Endodermal cell (in vitro differentiated cells): ENCODE measurements around the gene GABRR1. TPM values are rescaled to one million over a fixed set of nuclear protein-coding genes. Genes with fewer than 3 reads are reported as not detected.

Experiments
- DNase-seq: peaks from one replicate; pipeline ENCODE4 v3.0.0-alpha.2; 2017
- H3K27ac ChIP-seq: 2 replicates; pipeline ENCODE4 v1.5.1; 2013; ENCODE audit warnings: mild to moderate bottlenecking, low read depth, low read length, moderate library complexity
- H3K27me3 ChIP-seq: 2 replicates; pipeline ENCODE4 v1.6.1; 2013; ENCODE audit warnings: mild to moderate bottlenecking, low read length, moderate library complexity; ENCODE audit not compliant: insufficient read depth, control insufficient read depth, poor library complexity, severe bottlenecking
- H3K36me3 ChIP-seq: 2 replicates; pipeline ENCODE4 v1.7.0; 2013; ENCODE audit warnings: mild to moderate bottlenecking, low read length, moderate library complexity; ENCODE audit not compliant: control insufficient read depth, insufficient read depth
- H3K4me1 ChIP-seq: one replicate; pipeline ENCODE4 v1.7.0; 2013; ENCODE audit warnings: low read length; ENCODE audit not compliant: control insufficient read depth, insufficient read depth
- H3K4me3 ChIP-seq: 2 replicates; pipeline ENCODE4 v1.5.1; 2013; ENCODE audit warnings: mild to moderate bottlenecking, low read length, moderate library complexity
- H3K9ac ChIP-seq: 2 replicates; pipeline ENCODE4 v1.6.1; 2013; ENCODE audit warnings: mild to moderate bottlenecking, low read length, moderate library complexity; ENCODE audit not compliant: poor library complexity, severe bottlenecking; ENCODE audit errors: extremely low read depth
- H3K9me3 ChIP-seq: 2 replicates; pipeline ENCODE4 v1.6.1; 2013; ENCODE audit warnings: mild to moderate bottlenecking, low read length, moderate library complexity; ENCODE audit not compliant: control insufficient read depth
- H3K27ac Mint-ChIP-seq: 2 replicates; pipeline ENCODE4 v1.8.0; 2020; ENCODE audit warnings: mixed read lengths
- H3K27me3 Mint-ChIP-seq: 2 replicates; pipeline ENCODE4 v1.8.0; 2021; ENCODE audit warnings: mild to moderate bottlenecking, mixed read lengths; ENCODE audit not compliant: insufficient read depth
- H3K36me3 Mint-ChIP-seq: 2 replicates; pipeline ENCODE4 v1.8.0; 2020; ENCODE audit warnings: low read depth, mixed read lengths
- H3K4me1 Mint-ChIP-seq: 2 replicates; pipeline ENCODE4 v1.8.0; 2020; ENCODE audit warnings: mixed read lengths
- H3K4me3 Mint-ChIP-seq: 2 replicates; pipeline ENCODE4 v1.8.0; 2020; ENCODE audit warnings: mild to moderate bottlenecking, moderate library complexity, mixed read lengths
- H3K9me3 Mint-ChIP-seq: 2 replicates; pipeline ENCODE4 v1.8.0; 2020; ENCODE audit warnings: mild to moderate bottlenecking, mixed read lengths
- CTCF ChIP-seq: fragments of 200-600 bp; sonication (generic); conservative IDR thresholded peaks from 2 replicates; pipeline ENCODE4 v1.5.0; 2021; ENCODE audit warnings: antibody characterized with exemption, mild to moderate bottlenecking
- WGBS, 2 experiments: methylation state at CpG; one replicate each; pipeline versions ENCODE4 v1.1.5 to v1.1.7; 2013; ENCODE audit warnings: missing lambda C conversion rate in 2 of 2, mixed read lengths in 1 of 2; ENCODE audit not compliant: insufficient coverage in 1 of 2, insufficient read length in 1 of 2; 5-methylcytosine and 5-hydroxymethylcytosine counted together
- total RNA-seq, 2 donors: library from RNA; stranded (reverse); fragmentation: NEBNext Ultra II Directional in 1 of 2; extraction: Animal tissue kit (Norgen Biotek cat#: 25700) in 1 of 2; gene quantifications; 2 replicates in 1 of 2; 3 replicates in 1 of 2; pipeline ENCODE4 v1.2.1, GENCODE V29; 2021

GABRR1 gene
- total RNA-seq, 2 donors from 2014 or later = 0.46 TPM; not detected in 1

- WGBS, 2 experiments = 94 to 100% methylated on average over 1 of the region's 1 CpG
- H3K4me1 ChIP-seq = no peaks in the 10 kb centered on the region
- H3K27me3 ChIP-seq = no peaks in the 10 kb centered on the region
- H3K27ac Mint-ChIP-seq = no peak overlapping the region
- DNase-seq = no peak
- no peak overlapping the region for H3K9ac ChIP-seq
- no peaks in the 10 kb centered on the region for H3K36me3 Mint-ChIP-seq
- H3K4me3 Mint-ChIP-seq = no peak overlapping the region
- H3K9me3 Mint-ChIP-seq = no peaks in the 10 kb centered on the region
- no peak for TF ChIP-seq CTCF
- H3K9me3 ChIP-seq = no peaks in the 10 kb centered on the region
- no peaks in the 10 kb centered on the region for H3K4me1 Mint-ChIP-seq
- no peak overlapping the region for H3K27ac ChIP-seq
- H3K4me3 ChIP-seq = no peak overlapping the region
- peaks cover 9% of the 10 kb centered on the region for H3K27me3 Mint-ChIP-seq
- no peaks in the 10 kb centered on the region for H3K36me3 ChIP-seq
Observed at GRCh38 chr6:89180971-89181370, 36.2 kb downstream of the GABRR1 start.

- Histone ChIP-seq H3K36me3 (no peaks in the 10 kb centered on the region), H3K9me3 (no peaks in the 10 kb centered on the region), H3K4me1 (no peaks in the 10 kb centered on the region), H3K27ac (no peak overlapping the region), H3K9ac (no peak overlapping the region), H3K4me3 (no peak overlapping the region), H3K27me3 (no peaks in the 10 kb centered on the region)
- DNase-seq = no peak
- no peaks in the 10 kb centered on the region for H3K9me3 Mint-ChIP-seq
- no peak overlapping the region for H3K27ac Mint-ChIP-seq
- peaks cover 6% of the 10 kb centered on the region for H3K27me3 Mint-ChIP-seq
- H3K36me3 Mint-ChIP-seq = no peaks in the 10 kb centered on the region
- no peak for TF ChIP-seq CTCF
- no peak overlapping the region for H3K4me3 Mint-ChIP-seq
- H3K4me1 Mint-ChIP-seq = no peaks in the 10 kb centered on the region
- 94 to 98% methylated on average over 11 to 13 of the region's 13 CpGs for WGBS, 2 experiments
Observed at GRCh38 chr6:89180112-89180511, 37.0 kb downstream of the GABRR1 start.

- H3K9me3 ChIP-seq = no peaks in the 10 kb centered on the region
- Mint-ChIP-seq H3K9me3 (no peaks in the 10 kb centered on the region), H3K27ac (no peak overlapping the region), H3K27me3 (peaks cover under 1% of the 10 kb centered on the region), H3K4me3 (no peak overlapping the region), H3K4me1 (no peaks in the 10 kb centered on the region), H3K36me3 (no peaks in the 10 kb centered on the region)
- no peaks in the 10 kb centered on the region for H3K36me3 ChIP-seq
- H3K9ac ChIP-seq = no peak overlapping the region
- no peak for TF ChIP-seq CTCF
- H3K4me1 ChIP-seq = no peaks in the 10 kb centered on the region
- WGBS, 2 experiments = 91 to 100% methylated on average over 2 of the region's 4 CpGs
- no peak overlapping the region for H3K4me3 ChIP-seq
- H3K27ac ChIP-seq = no peak overlapping the region
- H3K27me3 ChIP-seq = no peaks in the 10 kb centered on the region
- no peak for DNase-seq
Observed at GRCh38 chr6:89173634-89174033, 43.5 kb downstream of the GABRR1 start.
